ENCODE data around the gene LRRN4. TPM values are rescaled to one million over a fixed set of nuclear protein-coding genes. Genes with fewer than 3 reads are reported as not detected.

LRRN4 gene
- total RNA-seq, 4 donors from 2014 or later, result 2.0 TPM; not detected in 3

- TF ChIP-seq CTCF (IDR thresholded peaks at IDR 0.05; ENCODE audit: low read depth), result no peak
Observed at GRCh38 chr20:6040540-6040939, 13.3 kb downstream of the LRRN4 start.

GRCh38 chr20:6039766-6040165, 14.1 kb downstream of the LRRN4 start:
- TF ChIP-seq CTCF (IDR thresholded peaks at IDR 0.05; ENCODE audit: low read depth), result no peak

GRCh38 chr20:6038256-6038655, 15.6 kb downstream of the LRRN4 start:
- no peak for TF ChIP-seq CTCF (IDR thresholded peaks at IDR 0.05; ENCODE audit: low read depth)

- no peak for TF ChIP-seq CTCF (IDR thresholded peaks at IDR 0.05; ENCODE audit: low read depth)
Observed at GRCh38 chr20:6037082-6037481, 16.8 kb downstream of the LRRN4 start.

- TF ChIP-seq CTCF (IDR thresholded peaks at IDR 0.05; ENCODE audit: low read depth), result no peak
Observed at GRCh38 chr20:6036213-6036612, 17.6 kb downstream of the LRRN4 start.

- no peak for TF ChIP-seq CTCF (IDR thresholded peaks at IDR 0.05; ENCODE audit: low read depth)
Observed at GRCh38 chr20:6034134-6034969, 19.5 kb downstream of the LRRN4 start.

GRCh38 chr20:6030453-6031080, 23.3 kb downstream of the LRRN4 start:
- no peak for TF ChIP-seq CTCF (IDR thresholded peaks at IDR 0.05; ENCODE audit: low read depth)
